LNCAP (cell line): Measurements from ENCODE around the gene POU5F1.

Experiments used
- TF ChIP-seq, protein P1 (sequence below): fragments of 450-650 bp; IDR thresholded peaks from 2 replicates; pipeline ENCODE4 v1.5.1; 2017; ENCODE audit warnings: mild to moderate bottlenecking

Gene POU5F1

DNA sequence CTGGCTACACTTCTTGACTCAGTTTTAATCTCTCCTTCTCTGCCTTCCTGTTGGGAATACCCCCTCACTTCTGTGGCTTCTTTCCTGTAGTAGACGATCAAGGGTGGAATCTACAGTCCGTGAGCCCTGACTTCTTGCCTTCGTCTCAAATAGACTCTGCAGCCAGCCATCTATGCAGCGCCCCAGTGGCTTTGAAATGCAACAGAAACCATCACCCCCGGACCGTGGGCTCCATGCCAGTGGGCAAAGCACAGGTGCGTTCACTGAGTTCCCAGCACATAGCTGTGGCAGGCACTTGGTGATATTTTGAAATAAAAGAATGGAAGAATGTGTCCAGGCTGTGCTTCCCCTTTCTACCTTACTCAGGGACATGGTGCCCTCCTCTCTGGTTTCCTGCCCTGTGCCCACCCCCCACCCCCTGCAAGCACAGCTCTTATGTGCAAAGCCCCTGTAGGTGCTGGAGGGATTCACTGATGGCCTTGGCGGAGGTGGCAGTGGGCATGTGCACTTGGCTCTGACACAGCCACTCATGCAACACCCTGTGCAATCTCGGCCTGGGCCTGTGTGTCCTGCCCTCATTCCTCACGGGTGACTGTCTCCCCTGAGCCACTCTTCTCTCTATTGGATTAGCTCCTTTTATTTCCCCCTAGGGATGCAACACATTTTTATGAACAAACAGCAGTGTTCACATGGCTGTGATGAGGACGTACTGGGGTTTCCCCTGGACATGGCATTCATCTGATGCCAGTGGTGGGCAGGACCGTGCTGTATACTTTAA, 44.7 kb downstream of the POU5F1 start:
- TF ChIP-seq, protein P1, sequence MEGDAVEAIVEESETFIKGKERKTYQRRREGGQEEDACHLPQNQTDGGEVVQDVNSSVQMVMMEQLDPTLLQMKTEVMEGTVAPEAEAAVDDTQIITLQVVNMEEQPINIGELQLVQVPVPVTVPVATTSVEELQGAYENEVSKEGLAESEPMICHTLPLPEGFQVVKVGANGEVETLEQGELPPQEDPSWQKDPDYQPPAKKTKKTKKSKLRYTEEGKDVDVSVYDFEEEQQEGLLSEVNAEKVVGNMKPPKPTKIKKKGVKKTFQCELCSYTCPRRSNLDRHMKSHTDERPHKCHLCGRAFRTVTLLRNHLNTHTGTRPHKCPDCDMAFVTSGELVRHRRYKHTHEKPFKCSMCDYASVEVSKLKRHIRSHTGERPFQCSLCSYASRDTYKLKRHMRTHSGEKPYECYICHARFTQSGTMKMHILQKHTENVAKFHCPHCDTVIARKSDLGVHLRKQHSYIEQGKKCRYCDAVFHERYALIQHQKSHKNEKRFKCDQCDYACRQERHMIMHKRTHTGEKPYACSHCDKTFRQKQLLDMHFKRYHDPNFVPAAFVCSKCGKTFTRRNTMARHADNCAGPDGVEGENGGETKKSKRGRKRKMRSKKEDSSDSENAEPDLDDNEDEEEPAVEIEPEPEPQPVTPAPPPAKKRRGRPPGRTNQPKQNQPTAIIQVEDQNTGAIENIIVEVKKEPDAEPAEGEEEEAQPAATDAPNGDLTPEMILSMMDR = no peak

DNA sequence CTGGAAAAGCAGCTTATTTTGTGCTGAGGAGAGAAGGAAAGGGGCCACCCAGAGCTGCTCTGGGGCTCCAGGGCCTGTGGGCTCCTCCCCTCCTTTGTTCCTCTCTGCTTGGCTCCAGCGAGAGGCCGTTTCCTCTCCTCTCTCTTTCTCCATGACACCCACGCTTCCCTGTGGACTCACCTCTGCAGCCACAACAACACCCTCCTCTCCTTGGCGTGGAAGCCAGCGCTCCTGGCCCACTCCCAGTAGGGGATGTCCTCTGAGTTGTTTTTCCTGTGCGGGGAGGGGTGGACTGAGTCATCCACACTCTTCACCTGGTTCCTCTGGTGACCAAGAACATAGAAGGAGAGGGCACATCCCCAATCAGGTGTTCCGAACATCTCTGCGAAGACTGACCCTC, 45.3 kb downstream of the POU5F1 start:
- TF ChIP-seq, protein P1 = no peak

DNA sequence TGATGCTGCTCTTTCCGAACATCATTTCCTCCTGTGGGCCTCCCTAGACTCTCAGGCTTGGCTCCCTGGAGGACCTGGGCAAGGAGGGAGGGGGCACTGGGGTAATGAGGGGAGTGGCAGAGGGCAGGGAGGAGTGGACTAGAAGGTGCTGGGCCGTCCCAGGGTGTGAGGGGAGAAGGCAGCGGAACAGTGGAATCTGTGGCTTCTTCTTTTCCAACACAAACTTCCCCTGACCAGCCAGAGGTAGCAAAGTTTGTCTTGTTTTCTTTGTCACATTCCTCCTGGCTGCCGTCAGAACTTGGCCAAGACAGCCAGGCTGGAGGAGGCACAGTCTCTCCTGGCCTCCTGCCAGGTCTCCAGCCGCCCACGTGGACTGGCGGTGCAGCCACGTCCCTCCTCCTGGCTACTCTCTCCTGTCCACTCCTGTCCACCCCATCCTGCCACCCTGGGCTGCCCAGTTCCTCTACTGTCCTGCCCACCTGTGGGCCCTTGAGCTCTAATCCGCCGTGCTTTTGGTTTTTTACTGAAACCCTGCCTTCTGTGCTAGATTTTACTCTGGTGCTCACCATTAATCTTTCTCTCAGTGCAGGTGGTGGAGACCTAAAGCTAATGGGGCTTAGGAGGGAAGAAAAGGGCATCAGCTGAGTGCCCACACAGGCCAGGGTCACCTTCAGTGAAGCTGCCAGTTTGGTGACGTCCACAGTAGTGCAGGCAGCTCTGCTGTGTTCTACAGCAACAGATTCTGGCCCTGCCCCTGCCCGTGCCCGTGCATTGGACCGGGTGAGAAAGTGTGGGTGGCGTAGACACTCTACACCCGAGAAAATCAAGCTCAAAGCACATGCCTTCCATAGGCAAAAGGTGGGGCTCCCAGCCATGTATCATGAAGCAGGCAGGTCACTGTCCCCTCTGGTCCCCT, 47.4 kb downstream of the POU5F1 start:
- TF ChIP-seq, protein P1 = no peak

DNA sequence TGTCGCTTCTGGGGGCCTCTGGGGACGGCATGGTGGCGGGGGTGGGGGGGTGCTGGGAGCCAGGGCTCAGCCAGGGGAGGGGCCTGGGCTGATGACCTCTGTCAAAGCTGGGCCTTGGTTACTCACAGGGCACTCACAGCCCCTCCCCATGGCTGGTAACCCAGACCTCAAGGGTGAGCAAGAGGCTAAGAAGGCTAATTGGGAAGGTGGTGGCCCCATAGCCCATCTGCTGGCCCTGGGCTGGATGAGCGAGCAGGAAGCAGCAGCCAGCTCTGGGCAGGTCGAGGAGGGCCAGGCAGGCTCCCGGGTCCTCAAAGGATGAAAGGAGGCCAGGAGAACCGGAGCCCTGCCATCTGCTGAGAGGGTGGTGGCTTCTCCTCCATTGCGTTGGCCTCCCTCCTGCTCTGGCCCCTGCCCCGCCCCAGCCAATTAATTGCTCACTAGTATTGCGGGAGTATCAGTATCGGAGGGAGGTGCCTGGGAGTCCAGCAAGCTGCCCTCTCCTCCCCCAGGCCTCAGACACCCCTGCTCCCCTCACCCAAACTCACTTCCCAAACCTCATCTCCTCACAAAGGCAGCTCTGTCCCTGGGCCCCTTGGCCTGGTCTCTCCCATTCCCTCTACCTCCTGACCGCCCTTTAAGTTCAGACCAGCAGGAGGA, 49.2 kb downstream of the POU5F1 start:
- TF ChIP-seq, protein P1 = no peak

DNA sequence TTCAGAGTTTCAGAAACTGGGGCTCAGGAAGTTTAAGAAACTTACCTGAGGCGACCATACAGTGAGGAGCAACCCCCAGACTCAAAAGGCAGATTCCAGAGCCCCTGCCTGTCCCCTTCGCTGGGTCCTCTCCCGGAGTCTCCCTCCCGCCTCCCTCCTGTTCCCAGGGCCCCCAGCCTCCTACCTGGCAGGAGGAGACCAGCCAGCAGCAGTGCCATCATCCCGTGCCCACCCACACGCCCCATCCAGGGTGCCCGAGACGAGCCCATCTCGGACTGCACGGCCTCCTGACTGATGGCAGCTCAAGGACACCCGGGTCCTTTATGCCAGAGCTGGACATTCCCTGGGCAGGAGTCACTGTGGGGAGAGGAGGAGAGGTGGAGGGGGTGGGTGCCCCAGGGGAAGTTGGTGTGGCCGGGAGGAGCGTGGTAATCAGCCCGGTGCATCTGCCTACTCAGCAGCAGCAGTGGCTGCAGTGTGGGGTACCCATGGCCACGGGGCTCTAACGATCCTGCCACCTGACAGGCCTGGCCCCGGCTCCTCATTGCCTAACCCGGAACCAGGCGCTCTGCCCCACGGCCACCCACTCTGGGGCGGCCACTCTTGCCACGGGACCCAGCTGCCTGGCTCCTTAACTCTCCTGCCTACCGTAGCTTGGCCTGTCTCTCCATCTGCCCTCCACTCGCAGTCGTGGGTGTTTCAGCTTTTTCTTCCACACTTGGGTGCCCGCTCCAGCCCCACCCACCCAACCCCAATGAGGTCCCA, 50.1 kb downstream of the POU5F1 start, which contains the start of gene CDSN:
Gene CDSN (minus strand): TSS at position 296 of the 765 bp plus-strand sequence. CDS start 27 bp downstream, at position 269.
- TF ChIP-seq, protein P1 = no peak

DNA sequence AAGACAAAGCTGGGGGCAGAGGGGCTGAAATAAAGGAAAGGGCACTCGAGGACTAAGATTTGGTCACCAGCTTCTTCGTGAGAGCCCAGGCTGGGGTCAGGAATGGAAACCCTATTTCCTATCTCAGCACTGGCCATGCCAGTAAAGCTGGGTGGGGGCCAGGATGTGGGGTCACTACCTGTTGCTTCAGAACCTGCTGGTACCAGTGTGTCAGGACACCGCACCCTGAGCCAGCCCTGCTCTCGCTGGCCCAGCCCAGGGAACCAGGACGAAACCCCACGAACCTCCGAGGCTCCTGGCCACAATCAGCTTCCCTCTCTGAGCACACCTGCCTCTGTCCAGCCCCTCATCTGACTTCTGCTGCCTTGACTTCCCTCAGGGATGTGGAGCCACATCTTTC, 52.3 kb downstream of the POU5F1 start:
- TF ChIP-seq, protein P1 = no peak
